Thyroid gland (tissue), 4 donors: Measurements from ENCODE around the gene TIGAR. TPM values are rescaled to one million over a fixed set of nuclear protein-coding genes. Genes with fewer than 3 reads are reported as not detected.

ENCODE experiments used
- DNase-seq, 2 donors: peaks; one replicate each; pipeline ENCODE4 v3.0.0-alpha.2; 2019
- H3K27ac ChIP-seq, 3 donors: fragments of 200-600 bp; sonication (generic); 1 replicate in 2 of 3; 2 replicates in 1 of 3; pipeline ENCODE4 v1.5.1; 2016 to 2019; ENCODE audit warnings: mild to moderate bottlenecking in 1 of 3, moderate library complexity in 1 of 3
- H3K27me3 ChIP-seq: fragments of 200-600 bp; sonication (generic); one replicate; pipeline ENCODE4 v1.5.1; 2019
- H3K36me3 ChIP-seq, 2 donors: fragments of 200-600 bp; sonication (generic); one replicate each; pipeline ENCODE4 v1.5.1; 2016 to 2019
- H3K4me1 ChIP-seq, 2 donors: fragments of 200-600 bp; sonication (generic); one replicate each; pipeline ENCODE4 v1.5.1; 2017 to 2019
- H3K4me3 ChIP-seq, 3 donors: fragments of 200-600 bp; sonication (generic); replicated peaks in 1 of 3; 1 replicate in 2 of 3; 2 replicates in 1 of 3; pipeline ENCODE4 v1.5.1; 2016; ENCODE audit warnings: mild to moderate bottlenecking in 1 of 3
- H3K9me3 ChIP-seq: fragments of 200-600 bp; sonication (generic); one replicate; pipeline ENCODE4 v1.5.1; 2017
- CTCF ChIP-seq, 6 experiments: fragments of 200-600 bp in 3 of 6; fragments of 450-650 bp in 3 of 6; sonication (generic) in 3 of 6; IDR thresholded peaks; one replicate each; pipeline ENCODE4 v1.5.1; 2016 to 2019; ENCODE audit warnings: antibody characterized with exemption in 6 of 6, mild to moderate bottlenecking in 2 of 6, inconsistent platforms in 1 of 6, moderate library complexity in 1 of 6
- POLR2A ChIP-seq, 2 donors: fragments of 450-650 bp; IDR thresholded peaks; one replicate each; pipeline ENCODE4 v1.6.1; 2017; ENCODE audit warnings: antibody characterized with exemption in 2 of 2, mild to moderate bottlenecking in 2 of 2, moderate library complexity in 1 of 2
- WGBS, 2 donors: methylation state at CpG; one replicate each; pipeline ENCODE4 v1.1.5; 2017; 5-methylcytosine and 5-hydroxymethylcytosine counted together
- intact Hi-C: fragments of 100-400 bp; cut with DNase I; formaldehyde crosslinking; loops from one replicate; pipeline ENCODE4 v1.15.1; 2023
- total RNA-seq, 4 donors: library from RNA; depleted of rRNA; stranded (reverse); fragments of >200 nt; gene quantifications; one replicate each; pipeline ENCODE4 v1.2.3, GENCODE V29; 2016

The TIGAR gene
- total RNA-seq, 4 donors from 2014 or later = 4.0 to 6.3 (median 5.4) TPM

GRCh38 chr12:4289231-4289878 is 31.7 kb upstream of the TIGAR start:
- DNase-seq = no peak
- H3K4me3 ChIP-seq = no peak overlapping the region
- H3K27ac ChIP-seq = no peak overlapping the region
- H3K4me1 ChIP-seq = peaks cover 0 to 5% of the 10 kb centered on the region in 2 donors
- no peaks in the 10 kb centered on the region for H3K9me3 ChIP-seq
- peaks cover 45 to 57% of the 10 kb centered on the region in 2 donors for H3K36me3 ChIP-seq
- intact Hi-C loops = no loop called here
- TF ChIP-seq CTCF (IDR thresholded peaks at IDR 0.05) = no peak
- no peak for TF ChIP-seq POLR2A (IDR thresholded peaks at IDR 0.05)
- 80% methylated on average over 19 to 20 of the region's 20 CpGs for WGBS, 2 donors
- no peaks in the 10 kb centered on the region for H3K27me3 ChIP-seq

- Histone ChIP-seq H3K4me1 (peaks cover 0 to 5% of the 10 kb centered on the region in 2 donors), H3K9me3 (no peaks in the 10 kb centered on the region), H3K27me3 (no peaks in the 10 kb centered on the region), H3K27ac (no peak overlapping the region), H3K36me3 (peaks cover 39 to 55% of the 10 kb centered on the region in 2 donors), H3K4me3 (no peak overlapping the region)
- DNase-seq = no peak
- intact Hi-C loops = no loop called here
- WGBS, 2 donors = 86 to 88% methylated on average over 27 to 28 of the region's 28 CpGs
- no peak for TF ChIP-seq POLR2A (IDR thresholded peaks at IDR 0.05)
- no peak for TF ChIP-seq CTCF (IDR thresholded peaks at IDR 0.05)
Observed at GRCh38 chr12:4289998-4290790, 30.8 kb upstream of the TIGAR start.

GRCh38 chr12:4292341-4293073 is 28.5 kb upstream of the TIGAR start:
- 78% methylated on average over 16 of the region's 16 CpGs for WGBS, 2 donors

GRCh38 chr12:4293299-4293965 is 27.6 kb upstream of the TIGAR start:
- 91% methylated on average over 14 of the region's 14 CpGs for WGBS, 2 donors
- no peak for TF ChIP-seq CTCF (IDR thresholded peaks at IDR 0.05)
- no peak for TF ChIP-seq POLR2A (IDR thresholded peaks at IDR 0.05)
- Histone ChIP-seq H3K36me3 (peaks cover 31 to 32% of the 10 kb centered on the region in 2 donors), H3K4me1 (peaks cover 0 to 12% of the 10 kb centered on the region in 2 donors), H3K27ac (no peak overlapping the region), H3K4me3 (no peak overlapping the region), H3K27me3 (no peaks in the 10 kb centered on the region), H3K9me3 (no peaks in the 10 kb centered on the region)
- no peak for DNase-seq
- intact Hi-C loops = no loop called here

More at GRCh38 chr12:4292341-4293073, 28.5 kb upstream of the TIGAR start:
- Histone ChIP-seq H3K4me3 (no peak overlapping the region), H3K27ac (no peak overlapping the region), H3K4me1 (peaks cover 0 to 12% of the 10 kb centered on the region in 2 donors), H3K9me3 (no peaks in the 10 kb centered on the region), H3K36me3 (peaks cover 33 to 37% of the 10 kb centered on the region in 2 donors), H3K27me3 (no peaks in the 10 kb centered on the region)
- intact Hi-C loops = no loop called here
- DNase-seq = no peak
- TF ChIP-seq POLR2A (IDR thresholded peaks at IDR 0.05) (no peak), CTCF (IDR thresholded peaks at IDR 0.05) (no peak)
